Measurements from ENCODE around the gene SEPTIN12.
"Not testable (repeated sequence)": the region's sequence is repeated elsewhere in the genome, so short reads cannot be mapped to it uniquely, and the experiment has no call there.

Gene SEPTIN12

GRCh38 chr16:4750896-4751295, 37.2 kb downstream of the SEPTIN12 start:
- DNase-seq: no peak

GRCh38 chr16:4749700-4750257, 38.4 kb downstream of the SEPTIN12 start:
- no peak for DNase-seq

GRCh38 chr16:4748682-4749411, 39.3 kb downstream of the SEPTIN12 start:
- no peak for DNase-seq

- no peak for DNase-seq
These were observed 40.1 kb downstream of the SEPTIN12 start for GRCh38 chr16:4747906-4748681.

GRCh38 chr16:4746991-4747574, 41.1 kb downstream of the SEPTIN12 start:
- no peak for DNase-seq

- no peak for DNase-seq
These were observed 41.9 kb downstream of the SEPTIN12 start for GRCh38 chr16:4746215-4746614.

GRCh38 chr16:4745274-4745569, 42.9 kb downstream of the SEPTIN12 start:
- DNase-seq: no peak

- DNase-seq: no peak
These were observed 43.4 kb downstream of the SEPTIN12 start for GRCh38 chr16:4744555-4745273.

GRCh38 chr16:4743226-4743878, 44.8 kb downstream of the SEPTIN12 start:
- no peak for DNase-seq

GRCh38 chr16:4738370-4738769, 49.8 kb downstream of the SEPTIN12 start:
- not testable (repeated sequence) for DNase-seq

- no peak for DNase-seq
These were observed 50.6 kb downstream of the SEPTIN12 start for GRCh38 chr16:4737545-4737944.

GRCh38 chr16:4736546-4736945, 51.6 kb downstream of the SEPTIN12 start:
- no peak for DNase-seq

- peak; percentile 88 for DNase-seq
These were observed 53.2 kb downstream of the SEPTIN12 start for GRCh38 chr16:4734730-4735535.

GRCh38 chr16:4734063-4734729, 53.9 kb downstream of the SEPTIN12 start, which contains the start of the genes ANKS3 and DNAAF8:
Gene ANKS3, minus strand, starts transcription at chr16:4734271. Its CDS starts 4,122 bp downstream, at chr16:4730149.
Gene DNAAF8, plus strand, starts transcription at chr16:4734537. Its CDS starts 1,978 bp downstream, at chr16:4736515.
- DNase-seq: peak; percentile 77

- no peak for DNase-seq
These were observed 54.4 kb downstream of the SEPTIN12 start for GRCh38 chr16:4733747-4734062.

GRCh38 chr16:4733211-4733742, 54.9 kb downstream of the SEPTIN12 start:
- no peak for DNase-seq

- no peak for DNase-seq
These were observed 58.3 kb downstream of the SEPTIN12 start for GRCh38 chr16:4729876-4730275.

GRCh38 chr16:4728676-4729075, 59.5 kb downstream of the SEPTIN12 start:
- no peak for DNase-seq
